CD4-positive, alpha-beta T cell (primary cell): ENCODE measurements around the gene PAX3. TPM values are rescaled to one million over a fixed set of nuclear protein-coding genes. Genes with fewer than 3 reads are reported as not detected.

ENCODE experiments used
- ATAC-seq: fragments of 200-7000 bp; cut with Tn5 transposase; one replicate; pipeline ENCODE4 v1.10.0; 2022; ENCODE audit warnings: mild to moderate bottlenecking; ENCODE audit not compliant: poor library complexity
- CTCF ChIA-PET: fragments of 350-600 bp; sonication (Branson Sonifier 250); formaldehyde crosslinking; loops from one replicate; lab custom pipeline; 2021; ENCODE audit warnings: antibody characterized with exemption, inconsistent platforms; lab: Charles Lee
- POLR2A ChIA-PET: fragments of 350-600 bp; sonication (Branson Sonifier 250); formaldehyde crosslinking; loops from one replicate; lab custom pipeline; 2021; ENCODE audit warnings: antibody characterized with exemption, inconsistent platforms; lab: Charles Lee
- DNase-seq, 14 experiments: peaks; one replicate each; pipeline ENCODE4 v3.0.0-alpha.2; 2013 to 2020; ENCODE audit warnings: mixed read lengths in 2 of 14
- H3K27ac ChIP-seq, 2 donors: one replicate each; pipeline versions ENCODE4 v1.5.1 to v1.7.0; 2013; ENCODE audit warnings: low read length in 2 of 2, low read depth in 1 of 2, mild to moderate bottlenecking in 1 of 2
- H3K27me3 ChIP-seq, 2 experiments: 1 replicate in 1 of 2; 2 replicates in 1 of 2; pipeline versions ENCODE4 v1.6.1 to v1.7.0; 2013; ENCODE audit warnings: low read length in 2 of 2, control low read depth in 1 of 2, mild to moderate bottlenecking in 1 of 2, moderate library complexity in 1 of 2; ENCODE audit not compliant: insufficient read depth in 2 of 2, control insufficient read depth in 1 of 2
- H3K36me3 ChIP-seq: one replicate; pipeline ENCODE4 v1.6.1; 2013; ENCODE audit warnings: low read length, control low read depth; ENCODE audit not compliant: insufficient read depth
- H3K4me1 ChIP-seq: one replicate; pipeline ENCODE4 v1.6.1; 2013; ENCODE audit warnings: low read length, control low read depth; ENCODE audit not compliant: insufficient read depth
- H3K4me3 ChIP-seq: one replicate; pipeline ENCODE4 v1.5.1; 2013; ENCODE audit warnings: mild to moderate bottlenecking, low read length, moderate library complexity
- H3K9me3 ChIP-seq, 2 experiments: 1 replicate in 1 of 2; 2 replicates in 1 of 2; pipeline versions ENCODE4 v1.6.1 to v1.7.0; 2013; ENCODE audit warnings: low read length in 2 of 2, mild to moderate bottlenecking in 2 of 2, control low read depth in 1 of 2, moderate library complexity in 1 of 2; ENCODE audit not compliant: control insufficient read depth in 1 of 2, insufficient read depth in 1 of 2
- H3K27ac Mint-ChIP-seq: one replicate; pipeline ENCODE4 v1.8.0; 2020; ENCODE audit warnings: mixed read lengths
- H3K27me3 Mint-ChIP-seq: one replicate; pipeline ENCODE4 v1.8.0; 2021; ENCODE audit warnings: mixed read lengths
- H3K36me3 Mint-ChIP-seq: one replicate; pipeline ENCODE4 v1.8.0; 2021; ENCODE audit warnings: low read depth, mixed read lengths
- H3K4me1 Mint-ChIP-seq: one replicate; pipeline ENCODE4 v1.8.0; 2021; ENCODE audit warnings: low read depth, mixed read lengths
- H3K4me3 Mint-ChIP-seq: one replicate; pipeline ENCODE4 v1.8.0; 2020; ENCODE audit warnings: mild to moderate bottlenecking, mixed read lengths
- H3K9me3 Mint-ChIP-seq: one replicate; pipeline ENCODE4 v1.8.0; 2020; ENCODE audit warnings: mixed read lengths
- intact Hi-C, 2 experiments: fragments of 100-400 bp; cut with DNase I in 1 of 2; cut with micrococcal nuclease in 1 of 2; formaldehyde crosslinking; loops; one replicate each; pipeline versions ENCODE4 v1.15.1 to v1.9.0; 2023 to 2025; cut with DNase I, micrococcal nuclease
- total RNA-seq, 174 experiments: library from RNA in 2 of 174; stranded (reverse) in 2 of 174; gene quantifications; one replicate each; pipeline ENCODE4 v1.2.3 and lab custom pipeline; 2021 to 2026
- TF ChIP-seq, protein P1 (sequence below): fragments of 200-600 bp; IDR thresholded peaks from one replicate; pipeline ENCODE4 v1.8.0; 2022; ENCODE audit warnings: antibody characterized with exemption, mild to moderate bottlenecking

PAX3 gene
- total RNA-seq, 2 experiments from 2014 or later, result not detected

DNA sequence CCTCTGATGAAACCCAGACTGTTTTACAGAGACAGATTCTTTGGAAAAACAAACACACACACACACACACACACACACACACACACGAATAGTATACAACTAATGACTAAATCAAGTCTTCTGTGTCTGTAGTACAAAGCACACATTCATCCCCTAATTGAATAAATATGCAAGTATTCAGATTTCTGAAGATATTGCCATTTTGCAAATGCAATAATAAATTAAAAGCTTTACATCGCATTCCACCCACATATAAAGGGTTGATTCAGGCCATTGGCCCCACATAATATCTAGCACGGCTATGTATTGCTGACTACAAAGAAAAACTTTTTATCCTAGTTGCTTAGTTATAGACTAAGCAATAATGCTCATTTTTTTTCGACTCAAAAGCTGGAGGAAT is 86.2 kb downstream of the PAX3 start:
- ATAC-seq, result no peak
- Histone ChIP-seq H3K27ac (no peak overlapping the region), H3K27me3 (no peaks in the 10 kb centered on the region), H3K9me3 (no peaks in the 10 kb centered on the region), H3K36me3 (no peaks in the 10 kb centered on the region), H3K4me1 (no peaks in the 10 kb centered on the region), H3K4me3 (no peak overlapping the region)
- H3K36me3 Mint-ChIP-seq, result no peaks in the 10 kb centered on the region
- TF ChIP-seq, protein P1, sequence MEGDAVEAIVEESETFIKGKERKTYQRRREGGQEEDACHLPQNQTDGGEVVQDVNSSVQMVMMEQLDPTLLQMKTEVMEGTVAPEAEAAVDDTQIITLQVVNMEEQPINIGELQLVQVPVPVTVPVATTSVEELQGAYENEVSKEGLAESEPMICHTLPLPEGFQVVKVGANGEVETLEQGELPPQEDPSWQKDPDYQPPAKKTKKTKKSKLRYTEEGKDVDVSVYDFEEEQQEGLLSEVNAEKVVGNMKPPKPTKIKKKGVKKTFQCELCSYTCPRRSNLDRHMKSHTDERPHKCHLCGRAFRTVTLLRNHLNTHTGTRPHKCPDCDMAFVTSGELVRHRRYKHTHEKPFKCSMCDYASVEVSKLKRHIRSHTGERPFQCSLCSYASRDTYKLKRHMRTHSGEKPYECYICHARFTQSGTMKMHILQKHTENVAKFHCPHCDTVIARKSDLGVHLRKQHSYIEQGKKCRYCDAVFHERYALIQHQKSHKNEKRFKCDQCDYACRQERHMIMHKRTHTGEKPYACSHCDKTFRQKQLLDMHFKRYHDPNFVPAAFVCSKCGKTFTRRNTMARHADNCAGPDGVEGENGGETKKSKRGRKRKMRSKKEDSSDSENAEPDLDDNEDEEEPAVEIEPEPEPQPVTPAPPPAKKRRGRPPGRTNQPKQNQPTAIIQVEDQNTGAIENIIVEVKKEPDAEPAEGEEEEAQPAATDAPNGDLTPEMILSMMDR, result no peak
- H3K27me3 Mint-ChIP-seq, result peaks cover 17% of the 10 kb centered on the region
- intact Hi-C loops, result no loop called here
- no peak overlapping the region for H3K4me3 Mint-ChIP-seq
- no peaks in the 10 kb centered on the region for H3K4me1 Mint-ChIP-seq
- no peaks in the 10 kb centered on the region for H3K9me3 Mint-ChIP-seq
- DNase-seq, result no peak
- H3K27ac Mint-ChIP-seq, result no peak overlapping the region
- ChIA-PET POLR2A (no interaction called here), CTCF (no interaction called here)

DNA sequence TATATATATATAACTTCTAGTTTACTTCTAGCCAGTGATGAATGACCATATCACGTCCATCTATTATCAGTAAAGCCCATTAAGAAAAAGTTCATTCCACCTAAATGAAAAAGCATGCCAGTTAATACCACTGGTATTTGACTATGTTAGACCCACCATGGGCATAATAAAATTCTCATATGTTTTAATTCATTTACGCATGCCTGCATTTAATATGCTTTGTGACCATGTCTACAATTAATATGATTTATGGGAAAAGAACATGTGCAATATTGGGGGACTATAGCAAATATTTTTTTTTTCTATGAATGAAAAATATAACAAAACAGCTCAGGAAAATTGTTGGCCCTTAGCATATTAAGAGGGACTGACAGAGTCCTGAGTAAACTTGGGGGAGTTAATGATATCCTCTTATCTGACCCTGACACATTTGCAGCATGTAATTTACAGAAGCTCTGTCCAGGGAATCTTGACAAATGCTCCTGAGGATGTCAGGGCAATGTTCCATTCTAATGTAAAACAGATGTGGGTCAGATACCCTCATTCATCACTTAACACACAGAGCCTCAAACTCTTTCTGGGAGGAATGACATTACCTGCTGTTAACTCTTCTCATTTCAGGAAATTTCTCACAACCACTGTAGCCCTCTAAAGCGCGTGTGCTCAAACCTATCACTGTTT is 90.6 kb downstream of the PAX3 start:
- intact Hi-C loops, result no loop called here
- ATAC-seq, result no peak
- CTCF ChIA-PET, result no interaction called here
- H3K27me3 ChIP-seq, result no peaks in the 10 kb centered on the region
- Mint-ChIP-seq H3K4me3 (no peak overlapping the region), H3K9me3 (no peaks in the 10 kb centered on the region), H3K27me3 (peaks cover 22% of the 10 kb centered on the region), H3K27ac (no peak overlapping the region), H3K36me3 (no peaks in the 10 kb centered on the region), H3K4me1 (no peaks in the 10 kb centered on the region)
- H3K9me3 ChIP-seq, result no peaks in the 10 kb centered on the region
- H3K4me1 ChIP-seq, result no peaks in the 10 kb centered on the region
- POLR2A ChIA-PET, result no interaction called here
- no peak for DNase-seq
- H3K36me3 ChIP-seq, result no peaks in the 10 kb centered on the region
- TF ChIP-seq, protein P1, result no peak
- H3K4me3 ChIP-seq, result no peak overlapping the region
- no peak overlapping the region for H3K27ac ChIP-seq

DNA sequence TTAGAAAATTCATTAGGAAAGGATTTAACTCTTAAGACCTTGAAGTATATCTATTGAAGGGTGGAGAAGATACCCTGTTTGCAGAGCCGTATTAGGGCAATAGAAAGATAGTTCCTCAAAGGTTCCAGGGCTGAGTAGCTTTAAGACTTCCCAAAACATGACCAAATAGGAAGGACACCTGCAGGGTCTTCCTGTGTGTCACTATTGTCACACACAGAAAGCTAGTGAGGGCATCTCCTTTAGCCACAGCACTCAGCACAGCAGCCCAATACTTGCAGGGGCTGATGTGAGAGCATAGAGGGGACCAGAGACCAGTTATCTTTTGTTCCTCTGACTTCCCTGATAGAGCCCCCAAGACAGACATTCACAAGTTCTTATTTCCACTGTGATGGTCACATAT is 93.7 kb downstream of the PAX3 start:
- ChIA-PET POLR2A (no interaction called here), CTCF (no interaction called here)
- intact Hi-C loops, result no loop called here
- H3K36me3 ChIP-seq, result no peaks in the 10 kb centered on the region
- H3K27me3 Mint-ChIP-seq, result peaks cover 22% of the 10 kb centered on the region
- no peaks in the 10 kb centered on the region for H3K4me1 ChIP-seq
- TF ChIP-seq, protein P1, result no peak
- peaks cover 0 to 4% of the 10 kb centered on the region in 2 experiments for H3K9me3 ChIP-seq
- no peaks in the 10 kb centered on the region for H3K4me1 Mint-ChIP-seq
- peaks cover 0 to 3% of the 10 kb centered on the region in 2 experiments for H3K27me3 ChIP-seq
- no peaks in the 10 kb centered on the region for H3K9me3 Mint-ChIP-seq
- no peak overlapping the region for H3K4me3 ChIP-seq
- DNase-seq, result no peak
- ATAC-seq, result no peak
- no peak overlapping the region for H3K4me3 Mint-ChIP-seq
- no peak overlapping the region for H3K27ac ChIP-seq
- no peaks in the 10 kb centered on the region for H3K36me3 Mint-ChIP-seq
- no peak overlapping the region for H3K27ac Mint-ChIP-seq
